NB4 (cell line): ENCODE results near the gene SNX32.

Source experiments
- MYC ChIP-seq: IDR thresholded peaks from 2 replicates; pipeline ENCODE4 v1.6.1; 2011; ENCODE audit warnings: low read depth, low read length
- TF ChIP-seq, protein P1 (sequence below): IDR thresholded peaks from one replicate; pipeline ENCODE4 v1.5.1; 2012; ENCODE audit warnings: low read depth, low read length

DNA sequence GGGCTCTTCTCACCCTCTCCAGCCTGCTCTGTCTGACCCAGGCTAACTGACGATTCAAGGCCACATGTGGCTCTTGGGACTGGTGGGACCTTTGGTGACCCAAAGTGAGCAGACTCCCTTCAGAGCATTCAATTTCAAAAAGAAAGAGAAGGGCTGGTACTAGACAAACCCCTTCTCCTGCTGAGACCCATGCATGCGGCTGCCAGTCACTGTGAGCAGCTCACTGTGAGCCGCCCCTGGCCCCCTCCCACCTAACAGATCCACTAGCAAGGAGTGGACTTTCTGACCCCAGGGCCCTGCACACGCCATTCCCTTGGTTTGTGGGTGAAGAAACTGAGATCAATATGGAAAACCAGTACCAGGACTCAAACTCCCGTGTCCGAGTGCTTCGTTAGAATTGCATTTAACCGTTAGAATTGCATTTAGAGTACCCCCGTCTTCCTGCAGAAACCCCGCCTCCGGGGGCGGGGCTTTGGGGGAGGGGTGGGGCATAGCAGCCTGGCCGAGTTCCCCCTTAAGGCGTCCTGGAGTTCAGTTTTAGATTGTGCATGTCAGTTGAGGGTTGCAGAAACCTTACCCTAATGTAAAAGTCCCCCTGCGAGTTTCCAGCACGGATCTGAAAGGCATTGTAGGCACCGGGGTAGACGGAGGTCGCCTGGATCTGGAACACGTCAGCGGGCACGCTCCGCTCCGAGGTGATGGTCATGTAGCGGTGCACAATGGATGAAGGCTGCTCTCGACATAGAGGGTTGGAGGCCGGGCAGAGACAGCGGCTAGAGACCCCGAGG, 33.7 kb downstream of the SNX32 start:
- TF ChIP-seq, protein P1, sequence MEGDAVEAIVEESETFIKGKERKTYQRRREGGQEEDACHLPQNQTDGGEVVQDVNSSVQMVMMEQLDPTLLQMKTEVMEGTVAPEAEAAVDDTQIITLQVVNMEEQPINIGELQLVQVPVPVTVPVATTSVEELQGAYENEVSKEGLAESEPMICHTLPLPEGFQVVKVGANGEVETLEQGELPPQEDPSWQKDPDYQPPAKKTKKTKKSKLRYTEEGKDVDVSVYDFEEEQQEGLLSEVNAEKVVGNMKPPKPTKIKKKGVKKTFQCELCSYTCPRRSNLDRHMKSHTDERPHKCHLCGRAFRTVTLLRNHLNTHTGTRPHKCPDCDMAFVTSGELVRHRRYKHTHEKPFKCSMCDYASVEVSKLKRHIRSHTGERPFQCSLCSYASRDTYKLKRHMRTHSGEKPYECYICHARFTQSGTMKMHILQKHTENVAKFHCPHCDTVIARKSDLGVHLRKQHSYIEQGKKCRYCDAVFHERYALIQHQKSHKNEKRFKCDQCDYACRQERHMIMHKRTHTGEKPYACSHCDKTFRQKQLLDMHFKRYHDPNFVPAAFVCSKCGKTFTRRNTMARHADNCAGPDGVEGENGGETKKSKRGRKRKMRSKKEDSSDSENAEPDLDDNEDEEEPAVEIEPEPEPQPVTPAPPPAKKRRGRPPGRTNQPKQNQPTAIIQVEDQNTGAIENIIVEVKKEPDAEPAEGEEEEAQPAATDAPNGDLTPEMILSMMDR, result no peak
- TF ChIP-seq MYC, result 0 out of 2 replicates have a peak, but pooled peaks have one; percentile 36
